ENCODE results near the gene HIVEP3.

The HIVEP3 gene

DNA sequence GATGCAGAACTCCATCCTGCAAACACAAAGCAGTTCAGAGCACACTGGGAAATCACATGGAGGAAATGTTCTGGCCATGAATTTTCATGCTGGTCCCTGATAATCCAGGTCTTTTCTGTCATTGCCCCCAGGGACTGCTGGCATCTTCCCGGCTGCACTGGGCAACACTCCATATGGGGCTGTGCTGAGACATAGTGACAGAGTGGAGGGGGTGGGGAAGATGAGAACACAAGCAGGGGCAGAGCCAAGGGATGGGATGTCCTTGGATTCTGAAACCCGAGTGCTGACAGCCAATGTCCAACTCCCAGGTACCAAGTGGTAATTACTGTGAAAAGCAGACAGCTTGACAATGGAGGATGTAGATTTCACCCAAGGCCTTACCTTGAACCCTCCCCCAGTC, 185.7 kb downstream of the HIVEP3 start:
- peaks cover 4% of the 10 kb centered on the region for H3K4me1 ChIP-seq (ENCODE audit: control insufficient read depth, insufficient read depth, low read length, poor library complexity, severe bottlenecking)
- no peak overlapping the region for H3K27ac ChIP-seq (ENCODE audit: low read depth, low read length, severe bottlenecking)
- no peaks in the 10 kb centered on the region for H3K9me3 ChIP-seq (ENCODE audit: control insufficient read depth, low read length)
- H3K36me3 ChIP-seq (ENCODE audit: control insufficient read depth, insufficient read depth, low read length), result no peaks in the 10 kb centered on the region
- H3K4me3 ChIP-seq (ENCODE audit: extremely low read depth, insufficient read depth, low read length, poor library complexity, severe bottlenecking), result no peak overlapping the region
- WGBS, 2 experiments (ENCODE audit: insufficient coverage in 2 of 2), result 90 to 92% methylated on average over 2 of the region's 2 CpGs

GRCh38 chr1:41731516-41732030, 187.1 kb downstream of the HIVEP3 start:
- Histone ChIP-seq H3K4me3 (ENCODE audit: extremely low read depth, insufficient read depth, low read length, poor library complexity, severe bottlenecking) (no peak overlapping the region), H3K4me1 (ENCODE audit: control insufficient read depth, insufficient read depth, low read length, poor library complexity, severe bottlenecking) (peaks cover 8% of the 10 kb centered on the region), H3K9me3 (ENCODE audit: control insufficient read depth, low read length) (no peaks in the 10 kb centered on the region), H3K27ac (ENCODE audit: low read depth, low read length, severe bottlenecking) (no peak overlapping the region), H3K36me3 (ENCODE audit: control insufficient read depth, insufficient read depth, low read length) (no peaks in the 10 kb centered on the region)
- WGBS, 2 experiments (ENCODE audit: insufficient coverage in 2 of 2), result 86 to 100% methylated on average over 1 to 2 of the region's 2 CpGs

DNA sequence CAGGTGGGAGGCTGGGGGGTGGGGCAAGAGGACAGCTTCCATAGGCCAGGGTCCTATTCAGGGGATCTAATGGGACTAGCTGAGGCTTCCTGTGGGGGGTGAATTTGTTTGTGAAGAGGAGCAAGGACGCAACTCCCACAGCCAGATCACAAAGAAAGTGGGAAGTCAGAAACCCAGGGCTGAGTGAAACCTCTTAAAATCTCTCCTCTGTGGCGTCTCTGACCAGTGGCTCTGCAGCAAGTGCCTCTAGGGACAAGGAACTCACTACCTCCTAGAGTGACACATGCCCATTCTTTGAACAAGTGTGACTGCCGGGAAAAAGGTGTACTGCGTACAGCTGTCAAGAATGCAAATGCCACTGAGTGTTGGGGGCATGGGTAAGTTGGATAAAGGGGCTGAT, 187.9 kb downstream of the HIVEP3 start:
- H3K27ac ChIP-seq (ENCODE audit: low read depth, low read length, severe bottlenecking), result no peak overlapping the region
- H3K4me3 ChIP-seq (ENCODE audit: extremely low read depth, insufficient read depth, low read length, poor library complexity, severe bottlenecking), result no peak overlapping the region
- H3K4me1 ChIP-seq (ENCODE audit: control insufficient read depth, insufficient read depth, low read length, poor library complexity, severe bottlenecking), result peaks cover 8% of the 10 kb centered on the region
- no peaks in the 10 kb centered on the region for H3K36me3 ChIP-seq (ENCODE audit: control insufficient read depth, insufficient read depth, low read length)
- 92 to 100% methylated on average over 4 of the region's 4 CpGs for WGBS, 2 experiments (ENCODE audit: insufficient coverage in 2 of 2)
- no peaks in the 10 kb centered on the region for H3K9me3 ChIP-seq (ENCODE audit: control insufficient read depth, low read length)

DNA sequence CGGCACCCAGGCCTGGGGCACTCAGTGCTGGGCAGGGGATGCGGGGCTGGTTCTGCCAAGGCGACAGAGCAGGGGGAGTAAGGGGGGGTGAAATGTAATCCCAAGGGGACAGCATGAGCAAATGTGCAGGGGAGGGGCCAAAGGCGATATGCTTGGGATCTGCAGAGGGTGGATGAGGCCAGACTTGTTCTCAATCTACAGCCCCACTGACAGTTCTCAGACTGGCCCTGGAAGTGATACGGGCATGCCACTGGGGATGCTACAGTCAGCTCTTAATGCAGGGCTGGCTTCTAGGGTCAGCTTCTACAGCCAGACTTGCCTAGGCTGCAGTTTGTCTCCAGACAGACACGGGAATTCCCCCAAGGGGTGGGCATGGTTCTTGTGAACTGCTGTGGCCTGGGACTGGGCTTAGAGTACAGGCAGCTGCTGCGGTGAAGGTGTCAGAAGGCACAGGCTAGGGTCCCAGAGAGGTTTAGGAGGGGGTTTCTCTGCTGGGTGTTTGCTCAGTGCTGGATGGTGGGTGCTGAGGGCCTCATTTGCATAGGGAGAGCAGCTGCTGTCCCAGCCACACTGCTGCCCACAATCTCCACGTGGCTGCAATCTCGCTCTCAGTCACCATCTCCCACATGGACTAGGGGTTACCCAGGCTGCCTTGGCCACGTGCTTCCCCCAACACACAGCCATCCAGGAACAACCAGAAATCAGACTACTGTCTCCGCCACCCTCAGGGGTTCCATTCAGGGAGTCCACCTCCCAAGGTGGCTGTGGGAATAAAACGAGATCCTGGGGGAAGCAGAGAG, 190.1 kb downstream of the HIVEP3 start:
- Histone ChIP-seq H3K4me3 (ENCODE audit: extremely low read depth, insufficient read depth, low read length, poor library complexity, severe bottlenecking) (no peak overlapping the region), H3K4me1 (ENCODE audit: control insufficient read depth, insufficient read depth, low read length, poor library complexity, severe bottlenecking) (peaks cover 8% of the 10 kb centered on the region), H3K36me3 (ENCODE audit: control insufficient read depth, insufficient read depth, low read length) (no peaks in the 10 kb centered on the region), H3K9me3 (ENCODE audit: control insufficient read depth, low read length) (no peaks in the 10 kb centered on the region), H3K27ac (ENCODE audit: low read depth, low read length, severe bottlenecking) (peak overlapping the region; percentile 10)
- WGBS, 2 experiments (ENCODE audit: insufficient coverage in 2 of 2), result 85 to 86% methylated on average over 10 to 12 of the region's 12 CpGs

- no peaks in the 10 kb centered on the region for H3K36me3 ChIP-seq (ENCODE audit: control insufficient read depth, insufficient read depth, low read length)
- no peak overlapping the region for H3K4me3 ChIP-seq (ENCODE audit: extremely low read depth, insufficient read depth, low read length, poor library complexity, severe bottlenecking)
- H3K4me1 ChIP-seq (ENCODE audit: control insufficient read depth, insufficient read depth, low read length, poor library complexity, severe bottlenecking), result peaks cover 8% of the 10 kb centered on the region
- H3K9me3 ChIP-seq (ENCODE audit: control insufficient read depth, low read length), result no peaks in the 10 kb centered on the region
- 89 to 90% methylated on average over 2 of the region's 4 CpGs for WGBS, 2 experiments (ENCODE audit: insufficient coverage in 2 of 2)
- no peak overlapping the region for H3K27ac ChIP-seq (ENCODE audit: low read depth, low read length, severe bottlenecking)
Observed at GRCh38 chr1:41727749-41728115, 191.0 kb downstream of the HIVEP3 start.

- Histone ChIP-seq H3K4me3 (ENCODE audit: extremely low read depth, insufficient read depth, low read length, poor library complexity, severe bottlenecking) (no peak overlapping the region), H3K9me3 (ENCODE audit: control insufficient read depth, low read length) (no peaks in the 10 kb centered on the region), H3K27ac (ENCODE audit: low read depth, low read length, severe bottlenecking) (no peak overlapping the region), H3K4me1 (ENCODE audit: control insufficient read depth, insufficient read depth, low read length, poor library complexity, severe bottlenecking) (peaks cover 8% of the 10 kb centered on the region), H3K36me3 (ENCODE audit: control insufficient read depth, insufficient read depth, low read length) (no peaks in the 10 kb centered on the region)
- WGBS, 2 experiments (ENCODE audit: insufficient coverage in 2 of 2), result 88 to 91% methylated on average over 20 to 22 of the region's 24 CpGs
Observed at GRCh38 chr1:41726899-41727748, 191.6 kb downstream of the HIVEP3 start.

DNA sequence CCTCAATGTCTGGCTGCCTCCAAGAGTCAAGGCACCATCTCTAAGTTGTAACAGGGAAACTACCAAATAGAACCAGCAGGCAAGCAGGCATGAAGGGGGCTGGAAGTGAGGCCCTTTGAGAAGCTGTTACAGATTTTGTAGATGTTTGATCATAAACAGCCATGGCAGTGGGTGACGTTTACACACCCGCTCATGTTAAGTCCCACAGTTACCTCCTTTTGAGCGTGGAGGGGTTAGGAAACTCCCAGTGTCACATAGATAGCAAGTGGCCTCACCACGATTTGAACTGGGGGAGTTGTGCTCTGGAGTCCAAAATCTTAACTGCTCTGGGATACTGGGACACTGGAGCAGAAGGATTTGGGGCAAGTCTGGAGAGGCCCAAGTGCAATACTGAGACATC, 192.4 kb downstream of the HIVEP3 start:
- no peaks in the 10 kb centered on the region for H3K36me3 ChIP-seq (ENCODE audit: control insufficient read depth, insufficient read depth, low read length)
- H3K27ac ChIP-seq (ENCODE audit: low read depth, low read length, severe bottlenecking), result no peak overlapping the region
- no peaks in the 10 kb centered on the region for H3K9me3 ChIP-seq (ENCODE audit: control insufficient read depth, low read length)
- peaks cover 8% of the 10 kb centered on the region for H3K4me1 ChIP-seq (ENCODE audit: control insufficient read depth, insufficient read depth, low read length, poor library complexity, severe bottlenecking)
- WGBS, 2 experiments (ENCODE audit: insufficient coverage in 2 of 2), result 87 to 100% methylated on average over 3 to 4 of the region's 4 CpGs
- no peak overlapping the region for H3K4me3 ChIP-seq (ENCODE audit: extremely low read depth, insufficient read depth, low read length, poor library complexity, severe bottlenecking)

DNA sequence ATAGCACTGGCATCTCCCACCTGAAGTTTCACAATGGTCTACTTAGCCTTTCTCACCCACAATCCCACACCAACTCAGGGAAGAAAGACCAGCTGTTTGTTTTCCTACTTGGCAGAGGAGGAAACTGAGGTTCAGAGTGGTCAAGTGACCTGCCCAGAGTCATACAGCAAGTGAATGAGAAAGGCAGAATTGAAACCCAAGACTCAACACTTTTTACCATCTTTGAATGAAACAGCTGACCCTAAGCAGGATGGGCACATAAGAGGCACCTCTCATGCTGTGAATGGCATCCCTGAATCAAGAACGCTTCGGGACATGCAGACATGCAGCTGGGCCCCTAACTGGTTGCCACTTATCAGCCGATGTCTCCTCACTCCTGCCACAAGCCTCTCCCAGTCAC, 193.8 kb downstream of the HIVEP3 start:
- Histone ChIP-seq H3K27ac (ENCODE audit: low read depth, low read length, severe bottlenecking) (no peak overlapping the region), H3K36me3 (ENCODE audit: control insufficient read depth, insufficient read depth, low read length) (no peaks in the 10 kb centered on the region), H3K4me1 (ENCODE audit: control insufficient read depth, insufficient read depth, low read length, poor library complexity, severe bottlenecking) (peaks cover 8% of the 10 kb centered on the region), H3K4me3 (ENCODE audit: extremely low read depth, insufficient read depth, low read length, poor library complexity, severe bottlenecking) (no peak overlapping the region), H3K9me3 (ENCODE audit: control insufficient read depth, low read length) (no peaks in the 10 kb centered on the region)
- WGBS, 2 experiments (ENCODE audit: insufficient coverage in 2 of 2), result 93 to 100% methylated on average over 2 to 3 of the region's 3 CpGs

DNA sequence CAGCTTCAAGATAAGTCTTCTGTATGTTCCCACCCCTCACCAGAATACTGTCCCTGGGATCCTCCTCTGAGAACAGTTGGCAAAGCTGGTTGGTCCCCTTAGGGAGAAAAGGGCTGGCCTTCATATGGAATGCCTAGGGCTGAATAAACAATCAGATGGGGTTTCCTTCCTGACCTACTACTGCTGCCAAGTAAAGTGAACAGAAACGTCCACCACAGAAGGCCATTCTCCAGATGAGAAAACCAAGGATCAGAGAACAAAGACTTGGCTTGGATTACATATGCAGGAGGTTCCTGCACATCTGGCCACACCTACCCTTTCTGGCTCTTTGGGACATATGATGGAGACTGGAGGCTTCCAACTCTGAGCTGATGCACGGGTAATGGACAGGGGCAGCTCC, 194.5 kb downstream of the HIVEP3 start:
- 78 to 79% methylated on average over 1 to 2 of the region's 2 CpGs for WGBS, 2 experiments (ENCODE audit: insufficient coverage in 2 of 2)

DNA sequence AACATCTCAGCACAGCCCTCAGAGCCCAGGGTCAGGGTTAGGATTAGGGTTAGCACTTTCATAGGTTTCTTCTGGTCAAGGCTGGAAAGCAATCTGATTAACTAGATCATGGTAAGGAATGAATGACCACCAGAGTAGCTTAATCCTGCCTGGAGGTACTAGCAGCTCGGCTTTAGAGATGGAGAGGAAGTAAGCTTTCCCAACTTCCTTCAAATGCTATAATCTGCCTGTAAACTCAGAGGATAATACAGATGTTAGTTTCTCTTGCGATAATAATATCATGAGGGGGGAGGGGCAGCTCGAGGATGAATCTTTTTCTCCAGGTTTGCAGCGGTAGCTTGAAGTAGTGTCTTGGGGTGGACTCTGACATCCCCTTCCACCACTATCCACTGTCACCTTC, 194.9 kb downstream of the HIVEP3 start:
- H3K36me3 ChIP-seq (ENCODE audit: control insufficient read depth, insufficient read depth, low read length), result no peaks in the 10 kb centered on the region
- peaks cover 8% of the 10 kb centered on the region for H3K4me1 ChIP-seq (ENCODE audit: control insufficient read depth, insufficient read depth, low read length, poor library complexity, severe bottlenecking)
- WGBS, 2 experiments (ENCODE audit: insufficient coverage in 2 of 2), result 100% methylated on average over 1 of the region's 4 CpGs; no CpG with 5 or more reads in 1 of the 2 experiments
- H3K4me3 ChIP-seq (ENCODE audit: extremely low read depth, insufficient read depth, low read length, poor library complexity, severe bottlenecking), result no peak overlapping the region
- no peaks in the 10 kb centered on the region for H3K9me3 ChIP-seq (ENCODE audit: control insufficient read depth, low read length)
- no peak overlapping the region for H3K27ac ChIP-seq (ENCODE audit: low read depth, low read length, severe bottlenecking)

More for the DNA sequence above, 194.5 kb downstream of the HIVEP3 start:
- no peak overlapping the region for H3K4me3 ChIP-seq (ENCODE audit: extremely low read depth, insufficient read depth, low read length, poor library complexity, severe bottlenecking)
- H3K4me1 ChIP-seq (ENCODE audit: control insufficient read depth, insufficient read depth, low read length, poor library complexity, severe bottlenecking), result peaks cover 8% of the 10 kb centered on the region
- H3K27ac ChIP-seq (ENCODE audit: low read depth, low read length, severe bottlenecking), result no peak overlapping the region
- no peaks in the 10 kb centered on the region for H3K9me3 ChIP-seq (ENCODE audit: control insufficient read depth, low read length)
- no peaks in the 10 kb centered on the region for H3K36me3 ChIP-seq (ENCODE audit: control insufficient read depth, insufficient read depth, low read length)
